HTERT RPE-1 (cell line): Measurements from ENCODE around the gene GNG7.
"Not testable (repeated sequence)": the region's sequence is repeated elsewhere in the genome, so short reads cannot be mapped to it uniquely, and the experiment has no call there.

Experiments used
- in situ Hi-C: fragments of 300-500 bp; cut with MboI; formaldehyde crosslinking; loops from 4 replicates; pipeline ENCODE4 v1.14.3; 2020; ENCODE audit warnings: low sequenced_read_pairs

GNG7 gene

DNA sequence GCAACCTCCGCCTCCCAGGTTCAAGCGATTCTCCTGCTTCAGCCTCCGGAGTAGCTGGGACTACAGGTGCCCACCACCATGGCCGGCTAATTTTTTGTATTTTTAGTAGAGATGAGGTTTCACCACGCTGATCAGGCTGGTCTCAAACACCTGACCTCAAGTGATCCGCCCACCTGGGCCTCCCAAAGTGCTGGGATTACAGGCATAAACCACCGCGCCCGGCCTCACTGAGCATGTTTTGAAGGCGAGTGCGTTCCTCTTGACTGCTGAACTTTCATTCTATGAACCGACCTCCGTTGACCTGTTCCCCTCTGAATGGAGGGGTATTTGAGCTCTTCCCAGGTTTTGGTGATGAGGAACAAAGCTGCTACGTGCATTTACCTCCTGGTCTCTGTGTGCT, 209.0 kb downstream of the GNG7 start:
- in situ Hi-C loops: not testable (repeated sequence)

DNA sequence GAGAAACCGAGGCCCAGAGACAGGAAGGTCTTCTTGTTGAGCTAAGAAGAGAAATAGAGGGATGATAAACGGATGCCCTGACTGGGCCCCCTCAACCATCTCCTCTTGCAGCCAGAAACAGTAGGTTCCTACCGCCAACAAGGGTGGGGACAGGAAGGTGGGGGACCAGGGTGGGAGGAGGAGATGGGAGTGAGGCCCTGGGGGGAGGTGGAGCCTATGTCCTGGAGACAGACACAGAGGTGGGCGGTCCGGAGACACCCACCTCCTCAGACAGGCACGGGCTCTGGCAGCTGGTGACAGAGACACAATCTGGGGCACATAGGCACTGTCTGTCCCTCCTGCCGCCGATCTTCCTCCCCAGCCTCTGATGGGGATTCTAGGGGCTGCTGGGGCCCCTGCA, 209.6 kb downstream of the GNG7 start:
- in situ Hi-C loops: no loop called here

DNA sequence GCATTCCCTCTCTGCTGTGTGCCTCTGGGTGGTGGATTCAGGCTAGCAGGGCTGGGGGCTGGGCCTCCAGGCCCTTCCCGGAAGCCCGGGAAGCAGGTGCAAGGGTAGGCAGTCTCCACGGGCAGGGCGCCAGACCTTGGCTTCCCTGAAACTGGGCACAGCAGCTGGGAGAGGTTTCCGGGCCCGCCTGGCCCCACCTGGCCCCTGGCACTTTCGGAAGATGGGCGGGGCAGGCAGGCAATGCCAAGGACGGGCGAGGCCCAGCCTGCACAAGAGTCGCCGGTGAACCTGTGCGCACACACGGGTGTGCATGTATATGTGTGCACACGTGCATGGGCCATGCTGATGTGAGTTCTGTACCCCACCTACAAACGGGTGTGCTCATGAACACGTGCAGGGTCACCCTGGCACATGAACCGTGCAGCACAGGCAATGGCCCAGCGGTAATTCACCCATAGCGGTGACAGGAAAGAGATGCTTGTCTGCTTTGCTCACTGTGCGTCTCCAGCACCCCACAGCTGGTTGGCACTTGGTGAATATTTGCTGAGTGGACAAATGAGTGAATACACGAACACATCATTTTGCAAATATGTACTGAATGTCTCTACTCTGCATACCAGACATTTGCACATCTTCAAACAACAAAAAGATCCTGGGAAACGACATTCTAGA, 211.2 kb downstream of the GNG7 start:
- in situ Hi-C loops: no loop called here

DNA sequence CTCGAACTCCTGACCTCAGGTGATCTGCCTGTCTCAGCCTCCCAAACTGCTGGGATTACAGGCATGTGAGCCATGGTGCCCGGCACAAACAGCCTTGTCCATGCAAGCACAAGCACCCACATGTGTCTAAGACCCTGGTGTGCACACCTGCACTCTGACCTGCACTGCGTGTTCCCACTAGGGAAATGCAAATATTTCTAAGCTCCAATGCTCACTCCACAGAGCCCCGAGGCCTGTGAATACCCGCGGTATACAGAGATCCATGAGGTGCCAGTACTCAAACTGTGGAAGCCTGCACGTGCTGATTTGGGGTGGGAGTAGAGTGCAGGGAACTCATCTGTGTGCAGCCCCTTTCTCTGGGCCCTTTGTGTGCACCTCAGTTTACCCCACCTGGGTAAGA, 211.8 kb downstream of the GNG7 start:
- in situ Hi-C loops: no loop called here

DNA sequence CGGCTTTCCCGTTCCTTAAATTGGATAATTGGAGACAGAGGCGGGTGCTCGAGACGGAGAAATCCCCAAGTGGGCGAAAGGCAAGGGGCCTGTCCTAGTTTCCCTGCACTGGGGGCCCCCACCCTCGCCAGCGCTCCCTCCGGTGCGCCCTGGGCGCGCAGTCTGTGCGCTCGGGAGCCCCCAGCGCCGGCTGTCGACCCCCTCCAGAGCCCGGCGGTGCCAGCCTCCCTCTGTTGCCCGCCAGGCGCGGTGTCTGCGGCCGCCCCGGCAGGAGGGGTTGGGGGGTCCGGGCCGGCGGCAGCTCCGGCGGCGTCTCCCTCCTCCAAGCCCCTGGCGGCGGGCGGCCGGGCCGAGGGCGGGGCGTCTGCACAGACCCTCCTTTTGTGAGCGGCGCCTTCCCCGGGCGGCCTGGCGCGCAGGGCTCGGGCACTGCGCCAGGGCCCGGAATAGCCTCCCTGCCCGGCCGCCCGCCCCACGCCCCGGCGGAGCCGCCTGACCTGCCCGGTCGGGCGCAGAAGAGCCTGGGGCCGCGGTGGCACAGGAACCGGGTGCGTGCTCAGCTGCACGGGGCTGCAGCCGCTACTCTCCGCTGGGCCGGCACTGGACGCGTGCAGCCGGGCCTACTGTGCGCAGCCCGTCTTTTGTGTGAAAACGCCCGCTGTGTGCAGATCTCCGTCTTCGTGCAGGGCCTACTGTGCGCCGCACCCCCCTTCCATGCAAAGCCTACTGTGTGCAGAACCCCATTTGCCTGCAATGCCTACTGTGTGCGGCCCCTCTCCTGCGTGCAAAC, 213.4 kb downstream of the GNG7 start:
- in situ Hi-C loops: no loop called here

DNA sequence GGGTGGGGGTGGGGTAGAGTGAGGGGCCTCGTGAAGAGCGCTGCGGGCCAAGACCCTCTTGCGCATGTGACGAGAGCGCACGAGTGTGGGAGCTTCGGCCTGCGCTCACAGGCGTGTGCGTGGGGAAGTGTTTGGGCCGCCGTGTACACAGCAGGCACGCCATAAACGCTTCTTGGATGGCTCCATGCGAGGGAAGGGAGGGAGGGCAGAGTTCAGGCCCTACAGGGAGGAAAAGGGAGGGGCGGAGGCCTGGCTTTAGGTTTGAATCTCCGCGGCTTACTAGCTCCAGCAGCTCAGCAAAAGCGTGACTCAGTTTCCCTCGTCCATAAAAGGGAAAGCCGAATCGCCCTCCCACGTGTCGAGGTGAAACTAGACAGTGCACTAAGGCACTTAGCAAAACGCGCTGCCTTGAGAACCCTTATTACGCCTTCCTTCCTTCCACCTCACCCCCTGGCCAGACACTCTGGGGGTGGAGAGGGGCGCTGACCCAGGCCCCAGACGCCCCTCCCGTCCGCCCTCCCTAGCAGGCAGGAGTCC, 214.0 kb downstream of the GNG7 start:
- in situ Hi-C loops: no loop called here

DNA sequence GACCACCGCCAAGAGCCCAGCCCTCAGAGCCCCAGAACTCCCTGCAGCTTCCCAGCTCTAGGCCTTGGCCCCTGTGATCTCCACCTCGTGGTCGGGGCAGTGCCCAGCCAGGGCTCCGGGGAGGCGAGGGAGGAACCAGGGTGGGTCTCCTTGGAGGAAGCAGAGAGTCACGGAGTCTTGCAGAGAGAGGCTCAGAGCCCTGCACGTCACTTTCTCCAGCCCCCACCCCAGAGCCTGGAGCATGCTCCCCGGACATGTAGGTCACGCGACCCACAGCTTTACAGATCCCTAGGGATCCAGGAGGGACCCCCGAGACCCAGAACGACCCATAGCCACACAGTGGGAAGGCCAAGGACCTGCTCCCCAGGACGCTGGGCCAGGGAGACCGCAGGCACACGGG, 214.7 kb downstream of the GNG7 start:
- in situ Hi-C loops: no loop called here

DNA sequence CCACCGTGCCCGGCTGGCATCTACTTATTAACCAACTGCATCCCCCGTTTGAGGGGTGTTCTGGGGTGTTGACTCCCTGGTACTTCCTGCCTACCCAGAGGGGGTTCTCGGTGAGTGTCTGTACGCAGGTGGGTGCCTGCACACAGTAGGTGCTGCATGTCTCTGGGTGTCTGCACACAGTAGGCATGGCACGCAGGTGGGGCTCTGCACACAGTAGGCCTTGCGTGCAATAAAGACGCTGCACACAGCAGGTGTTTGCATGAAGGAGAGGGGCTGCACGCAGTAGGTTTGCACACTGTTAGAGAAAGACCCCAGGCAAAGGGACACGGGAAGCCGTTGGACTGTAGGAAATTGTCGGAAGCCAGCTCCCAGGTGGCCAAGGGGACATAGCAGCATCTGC, 215.4 kb downstream of the GNG7 start:
- in situ Hi-C loops: no loop called here

DNA sequence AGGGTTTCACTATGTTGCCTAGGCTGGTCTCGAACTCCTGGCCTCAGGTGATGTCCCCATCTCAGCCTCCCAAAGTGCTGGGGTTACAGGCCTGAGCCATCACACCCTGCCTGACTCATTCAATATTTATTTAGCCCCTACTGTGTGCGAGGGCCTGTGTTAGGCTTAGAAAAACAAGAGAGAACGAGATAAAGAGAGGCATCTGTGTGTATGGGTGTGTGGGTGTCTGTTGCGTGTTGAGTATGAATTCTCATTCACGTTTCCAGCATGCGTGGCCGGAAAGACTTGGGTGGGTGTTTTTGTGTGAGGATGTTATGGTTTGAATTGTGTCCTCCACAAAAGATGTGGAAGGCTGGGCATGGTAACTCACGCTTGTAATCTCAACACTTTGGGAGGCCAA, 217.1 kb downstream of the GNG7 start:
- in situ Hi-C loops: no loop called here

DNA sequence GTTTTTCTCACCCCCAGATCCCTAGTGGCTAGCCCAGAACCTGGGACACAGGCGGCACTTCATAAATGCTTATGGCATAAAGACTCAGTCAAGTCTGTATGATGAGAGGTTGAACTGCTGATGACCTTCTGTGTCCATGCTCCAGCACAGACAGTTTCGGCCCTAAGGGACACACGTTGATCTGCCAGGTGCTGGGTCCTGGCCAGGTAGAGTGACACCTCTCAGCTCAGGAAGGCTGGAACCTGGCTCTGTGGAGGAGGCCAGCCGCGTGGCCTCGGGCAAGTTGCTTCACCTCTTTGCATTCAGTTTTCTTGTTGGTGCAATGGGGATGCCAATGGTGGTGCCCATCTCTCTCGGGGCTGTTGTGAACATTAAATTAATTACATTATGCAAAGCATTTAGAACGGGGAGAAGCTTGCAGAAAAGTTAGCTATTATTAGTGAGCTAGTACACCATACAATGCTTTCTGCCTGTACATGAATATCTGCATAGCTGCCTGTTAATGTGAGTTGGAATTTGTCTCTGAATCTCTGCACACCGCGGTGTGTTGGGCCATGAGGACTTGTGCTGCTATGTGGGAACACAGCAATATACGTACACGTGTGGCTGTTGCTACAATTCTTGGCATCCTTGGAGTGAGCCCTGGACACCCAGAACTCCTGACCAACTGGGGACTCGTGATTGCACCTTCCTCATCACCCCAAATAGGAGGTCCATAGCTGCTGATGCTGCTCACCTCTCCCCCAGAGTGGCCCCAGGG, 218.1 kb downstream of the GNG7 start:
- in situ Hi-C loops: no loop called here

DNA sequence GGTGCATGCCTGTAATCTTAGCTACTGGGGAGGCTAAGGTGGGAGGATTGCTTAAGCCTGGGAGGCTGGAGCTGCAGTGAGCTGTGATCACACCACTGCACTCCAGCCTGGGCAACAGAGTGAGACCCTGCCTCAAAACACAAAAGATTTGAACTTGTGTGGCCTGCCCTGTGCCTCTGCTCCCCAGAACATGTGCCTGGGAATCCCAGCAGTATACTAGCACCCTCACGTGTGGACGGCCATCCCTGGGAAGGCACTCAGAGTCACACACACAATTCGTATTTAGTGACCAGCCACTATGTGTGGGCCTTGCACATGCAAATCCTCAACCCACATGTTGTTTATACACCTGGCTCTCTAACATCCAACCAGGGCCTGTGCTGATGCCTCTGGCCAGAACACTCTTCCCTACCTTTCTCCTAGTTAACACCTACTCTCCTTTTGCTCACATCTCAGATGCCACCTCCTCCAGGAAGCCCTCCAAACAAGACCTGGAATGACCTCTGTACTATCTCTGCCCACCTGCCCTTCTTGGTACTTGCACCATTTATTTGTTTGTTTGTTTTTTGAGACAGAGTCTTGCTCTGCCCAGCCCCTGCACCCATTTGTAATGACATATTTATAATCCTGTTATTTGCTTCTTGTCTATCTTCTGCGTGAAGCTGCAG, 218.9 kb downstream of the GNG7 start:
- in situ Hi-C loops: no loop called here

DNA sequence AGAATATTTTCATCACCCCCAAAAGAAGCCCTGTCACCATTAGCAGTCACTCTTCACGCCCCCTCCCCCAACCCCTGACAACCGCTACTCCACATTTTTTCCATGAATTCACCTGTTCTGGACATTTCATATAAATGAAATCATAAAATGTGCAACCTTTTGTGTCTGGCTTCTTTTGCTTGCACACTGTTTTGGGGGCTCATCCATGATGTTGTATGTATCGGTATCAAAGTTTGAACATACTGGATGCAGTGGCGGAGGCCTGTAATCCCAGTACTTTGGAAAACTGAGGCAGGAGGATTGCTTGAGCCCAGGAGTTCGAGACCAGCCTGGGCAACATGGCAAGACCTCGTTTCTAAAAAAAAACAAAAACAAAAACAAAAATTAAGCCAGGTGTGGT, 219.4 kb downstream of the GNG7 start:
- in situ Hi-C loops: no loop called here

DNA sequence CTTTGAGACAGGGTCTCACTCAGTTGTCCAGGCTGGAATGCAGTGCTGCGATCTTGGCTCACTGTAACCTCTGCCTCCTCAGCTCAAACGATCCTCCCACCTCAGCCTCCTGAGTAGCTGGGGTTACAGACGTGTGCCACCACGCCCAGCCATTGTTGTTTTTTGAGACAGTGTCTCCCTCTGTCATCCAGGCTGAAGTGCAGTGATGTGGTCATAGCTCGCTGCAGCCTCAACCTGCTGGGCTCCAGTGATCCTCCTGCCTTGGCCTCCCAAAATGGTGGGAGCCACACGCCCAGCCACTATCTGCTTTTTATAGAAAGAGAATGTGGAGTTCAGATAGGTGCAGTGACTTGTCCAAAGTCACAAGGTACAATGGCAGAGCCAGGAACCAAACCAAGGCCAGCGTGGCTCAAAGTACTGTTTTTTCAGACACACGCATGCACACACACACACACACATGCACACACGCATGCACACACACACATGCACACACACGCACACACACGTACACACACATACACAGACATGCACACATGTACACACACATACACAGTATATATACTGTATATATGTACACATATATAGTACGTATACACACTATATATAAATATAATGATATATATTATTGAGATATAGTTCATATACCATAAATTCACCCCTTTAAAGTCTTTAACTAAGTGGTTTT, 220.0 kb downstream of the GNG7 start:
- in situ Hi-C loops: no loop called here

DNA sequence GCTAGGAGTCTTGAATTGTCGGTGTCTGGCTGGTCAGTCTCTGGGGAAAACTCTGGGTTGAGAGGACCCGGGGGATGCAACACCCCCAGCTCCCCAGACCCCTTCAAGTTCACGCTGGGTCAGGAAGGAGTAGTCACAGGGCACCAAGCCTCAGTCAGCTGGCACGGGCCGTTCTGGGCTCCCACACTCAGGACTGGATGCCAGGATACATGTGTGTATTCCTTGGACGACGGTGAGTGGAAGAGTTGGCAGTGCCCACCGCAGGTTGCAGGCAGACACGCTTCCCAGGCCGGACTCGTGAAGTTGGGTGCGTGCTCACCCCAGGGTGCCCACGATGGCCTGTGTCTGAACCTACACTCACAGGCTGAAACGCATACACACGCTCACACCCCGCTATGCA, 221.0 kb downstream of the GNG7 start:
- in situ Hi-C loops: no loop called here

DNA sequence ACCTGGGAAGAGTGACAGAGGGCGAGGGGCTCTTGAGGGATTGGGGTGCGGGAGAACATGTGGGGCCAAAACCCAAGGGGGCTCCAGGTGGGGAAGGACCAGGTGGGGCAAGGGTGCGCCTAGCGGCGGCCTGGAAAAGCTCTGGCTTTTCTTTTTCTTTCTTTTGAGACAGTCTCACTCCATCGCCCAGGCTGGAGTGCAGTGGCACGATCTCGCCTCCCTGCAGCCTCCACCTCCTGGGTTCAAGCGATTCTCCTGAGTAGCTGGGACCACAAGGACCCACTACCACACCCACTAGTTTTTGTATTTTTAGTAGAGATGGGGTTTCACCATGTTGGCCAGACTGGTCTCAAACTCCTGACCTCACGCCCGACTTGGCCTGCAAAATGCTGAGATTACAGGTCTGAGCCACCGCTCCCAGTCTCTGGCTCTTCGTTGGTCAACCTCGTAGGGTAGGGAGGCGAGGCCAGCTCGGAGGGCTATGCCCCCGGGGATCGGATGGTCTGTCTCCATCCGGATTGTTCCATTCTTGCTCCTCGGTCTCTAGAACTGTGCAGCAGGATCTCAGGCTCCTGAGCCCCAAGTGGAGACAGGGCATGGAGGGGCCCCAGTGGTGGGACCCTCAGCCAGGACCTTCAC, 222.8 kb downstream of the GNG7 start:
- in situ Hi-C loops: no loop called here

DNA sequence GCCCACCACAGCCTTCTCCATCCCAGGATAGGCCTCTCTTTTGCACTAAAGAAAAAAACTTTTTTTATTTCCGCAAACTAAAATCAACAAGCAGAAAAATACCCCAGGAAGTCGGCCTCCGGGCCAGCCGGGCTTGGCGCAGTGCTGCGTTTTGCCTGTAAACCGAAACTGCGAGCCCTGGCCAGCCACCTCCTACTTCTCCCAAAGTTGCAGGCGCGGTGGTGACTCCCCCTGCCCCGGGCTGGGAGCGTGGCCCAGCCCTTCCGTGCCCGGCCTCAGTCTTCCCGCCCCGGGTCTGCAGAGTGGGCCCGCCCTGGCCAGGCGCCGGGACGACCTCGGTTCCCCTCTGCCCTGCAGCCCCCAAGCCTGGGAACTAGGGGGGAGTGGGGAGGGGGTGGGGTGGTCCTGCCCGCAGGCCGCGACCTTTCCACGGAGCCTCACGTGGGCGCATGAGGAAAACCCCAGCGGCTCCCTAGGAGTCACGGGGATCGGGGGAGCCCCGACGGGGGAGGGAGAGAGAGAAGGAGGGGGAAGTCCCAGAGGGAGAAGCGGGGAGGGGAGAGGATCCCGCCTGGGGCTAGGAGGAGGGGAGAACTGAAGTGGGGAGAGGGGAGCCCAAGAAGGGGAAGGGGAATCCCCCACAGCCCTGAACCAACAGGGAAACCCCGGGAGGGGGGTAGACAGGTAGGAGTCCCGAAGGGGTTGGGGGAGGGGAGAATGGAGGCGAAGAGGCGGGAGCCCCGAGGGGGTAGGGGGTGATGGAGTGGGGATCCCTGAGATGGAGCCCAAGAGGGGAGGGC, 223.5 kb downstream of the GNG7 start:
- in situ Hi-C loops: no loop called here

DNA sequence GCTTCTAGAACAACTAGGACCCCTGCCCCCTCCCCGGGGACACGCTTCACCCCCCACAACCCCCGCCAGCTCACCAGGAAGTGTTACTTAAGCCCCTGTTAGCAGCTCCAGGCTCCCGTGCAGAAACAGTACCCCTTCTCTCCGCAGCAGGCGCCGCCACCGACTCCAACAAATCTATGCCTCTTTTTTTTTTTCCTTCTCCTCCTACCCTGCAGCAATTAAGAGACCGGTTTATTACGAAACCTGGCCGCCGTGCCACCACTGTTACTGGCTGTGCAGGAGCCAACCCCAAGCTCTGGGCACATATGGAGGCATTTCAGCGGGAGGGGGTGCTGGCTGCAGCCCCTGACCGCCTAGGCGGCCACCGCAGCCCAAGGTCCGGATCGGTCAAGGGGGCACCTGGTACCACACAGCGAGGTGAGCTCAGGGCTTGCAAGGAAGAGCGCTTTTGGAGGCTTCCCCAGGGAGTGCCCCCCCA, 224.2 kb downstream of the GNG7 start:
- in situ Hi-C loops: no loop called here

DNA sequence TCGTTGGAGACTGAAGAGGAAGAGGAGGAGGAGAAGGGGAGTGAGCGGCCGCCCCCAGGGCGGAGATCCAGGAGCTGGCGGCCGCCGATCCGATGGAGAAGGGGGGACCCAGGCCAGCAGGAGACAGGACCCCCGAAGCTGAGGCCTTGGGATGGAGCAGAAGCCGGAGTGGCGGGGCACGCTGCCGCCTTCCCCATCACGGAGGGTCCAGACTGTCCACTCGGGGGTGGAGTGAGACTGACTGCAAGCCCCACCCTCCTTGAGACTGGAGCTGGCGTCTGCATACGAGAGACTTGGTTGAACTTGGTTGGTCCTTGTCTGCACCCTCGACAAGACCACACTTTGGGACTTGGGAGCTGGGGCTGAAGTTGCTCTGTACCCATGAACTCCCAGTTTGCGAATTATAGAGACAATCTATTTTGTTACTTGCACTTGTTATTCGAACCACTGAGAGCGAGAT, 224.7 kb downstream of the GNG7 start:
- in situ Hi-C loops: no loop called here

DNA sequence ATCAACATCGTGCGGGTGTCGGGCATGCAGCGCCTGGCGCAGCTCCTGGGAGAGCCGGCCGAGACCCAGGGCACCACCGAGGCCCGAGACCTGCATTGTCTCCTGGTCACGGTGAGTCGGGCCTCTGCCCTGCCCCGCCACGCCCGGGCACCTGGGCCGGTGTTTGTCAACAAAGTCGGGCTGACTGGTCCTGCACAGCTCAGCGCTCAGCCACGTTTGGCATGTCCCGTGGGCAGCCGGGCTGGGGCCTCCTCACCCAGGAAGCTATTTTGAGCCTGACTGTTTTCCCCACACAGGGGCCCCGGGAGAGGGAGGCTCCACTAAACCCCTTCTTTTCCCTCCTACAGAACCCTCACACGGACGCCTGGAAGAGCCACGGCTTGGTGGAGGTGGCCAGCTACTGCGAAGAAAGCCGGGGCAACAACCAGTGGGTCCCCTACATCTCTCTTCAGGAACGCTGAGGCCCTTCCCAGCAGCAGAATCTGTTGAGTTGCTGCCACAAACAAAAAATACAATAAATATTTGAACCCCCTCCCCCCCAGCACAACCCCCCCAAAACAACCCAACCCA, 225.3 kb downstream of the GNG7 start:
- in situ Hi-C loops: no loop called here
